GM12878 (cell line): ENCODE data around the gene DCK. TPM values are rescaled to one million over a fixed set of nuclear protein-coding genes. Genes with fewer than 3 reads are reported as not detected.

Experiments used
- ATAC-seq: fragments of 200-7000 bp; cut with Tn5 transposase; 3 replicates; pipeline ENCODE4 v1.9.1; 2020; ENCODE audit warnings: mild to moderate bottlenecking, moderate library complexity
- BruUV-seq: library from RNA; stranded (reverse); fragments of 400-500 nt; replicated peaks from 2 replicates; lab custom pipeline; 2021; lab: Mats Ljungman, UMichigan
- CTCF ChIA-PET: fragments of 300-600 bp; sonication (Branson Sonifier 250); formaldehyde crosslinking; extraction: SDS; loops from one replicate; lab custom pipeline; 2021; ENCODE audit warnings: inconsistent platforms; lab: Yijun Ruan, JAX
- POLR2A ChIA-PET: fragments of 350-600 bp; formaldehyde crosslinking; extraction: SDS; loops from one replicate; lab custom pipeline; 2021; ENCODE audit warnings: inconsistent platforms; lab: Charles Lee
- RAD21 ChIA-PET: fragments of 300-600 bp; sonication (Branson Sonifier 250); formaldehyde crosslinking; loops from one replicate; lab custom pipeline; 2023; ENCODE audit warnings: antibody characterized with exemption; ENCODE audit not compliant: unreplicated experiment; lab: Charles Lee
- SMC1A ChIA-PET: fragments of 300-600 bp; sonication (Branson Sonifier 250); formaldehyde crosslinking; loops from one replicate; lab custom pipeline; 2023; ENCODE audit not compliant: unreplicated experiment, uncharacterized antibody; lab: Charles Lee
- DNase-seq: peaks from one replicate; pipeline ENCODE4 v3.0.0-alpha.2; 2011; ENCODE audit warnings: low read depth, low spot score
- FAIRE-seq: peaks from 3 replicates; lab custom pipeline; 2011; peaks lifted over from hg19 to GRCh38; lab: Jason Lieb, UNC
- H2AFZ ChIP-seq: 2 replicates; pipeline ENCODE4 v1.6.0; 2011; ENCODE audit warnings: low read depth, low read length, control low read depth; ENCODE audit not compliant: control insufficient read depth
- H3K27ac ChIP-seq: 2 replicates; pipeline ENCODE4 v1.5.1; 2011; ENCODE audit warnings: control low read depth; ENCODE audit not compliant: control insufficient read depth, insufficient read depth
- H3K27me3 ChIP-seq, 2 experiments: replicated peaks in 1 of 2; 2 replicates each; pipeline versions ENCODE4 v1.6.0 to v1.6.1; 2011; ENCODE audit warnings: low read length in 1 of 2; ENCODE audit not compliant: control insufficient read depth in 2 of 2, insufficient read depth in 2 of 2
- H3K36me3 ChIP-seq, 2 experiments: 2 replicates each; pipeline ENCODE4 v1.5.1; 2011; ENCODE audit warnings: low read length in 1 of 2; ENCODE audit not compliant: control insufficient read depth in 2 of 2, insufficient read depth in 2 of 2
- H3K4me1 ChIP-seq: 2 replicates; pipeline ENCODE4 v1.6.1; 2011; ENCODE audit warnings: mild to moderate bottlenecking, low read length, moderate library complexity, mixed read lengths; ENCODE audit not compliant: control insufficient read depth, insufficient read depth
- H3K4me2 ChIP-seq: 2 replicates; pipeline ENCODE4 v1.6.0; 2011; ENCODE audit warnings: control low read depth; ENCODE audit not compliant: control insufficient read depth, insufficient read depth
- H3K4me3 ChIP-seq: fragments of 200-600 bp; sonication (generic); 2 replicates; pipeline ENCODE4 v1.5.1; 2016
- H3K79me2 ChIP-seq: 2 replicates; pipeline ENCODE4 v1.6.0; 2011; ENCODE audit warnings: low read length; ENCODE audit not compliant: control insufficient read depth, insufficient read depth
- H3K9ac ChIP-seq: 2 replicates; pipeline ENCODE4 v1.8.0; 2011; ENCODE audit warnings: low read length, control low read depth, mixed read lengths; ENCODE audit not compliant: control insufficient read depth, insufficient read depth
- H3K9me3 ChIP-seq: replicated peaks from 3 replicates; pipeline ENCODE4 v1.5.1; 2011; ENCODE audit warnings: mild to moderate bottlenecking, low read length; ENCODE audit not compliant: control insufficient read depth, insufficient read depth
- H4K20me1 ChIP-seq: 2 replicates; pipeline ENCODE4 v1.6.0; 2011; ENCODE audit not compliant: control insufficient read depth, insufficient read depth
- BCLAF1 ChIP-seq: fragments of 450-650 bp; IDR thresholded peaks from 2 replicates; pipeline ENCODE4 v1.6.1; 2017; ENCODE audit warnings: antibody characterized with exemption, mild to moderate bottlenecking, moderate library complexity
- CHD2 ChIP-seq: IDR thresholded peaks from 2 replicates; pipeline ENCODE4 v1.6.1; 2011; ENCODE audit warnings: low read depth, low read length, improper control_type of control experiment, borderline replicate concordance
- CTCF ChIP-seq, 3 experiments: IDR thresholded peaks in 2 of 3; conservative IDR thresholded peaks in 1 of 3; 2 replicates each; pipeline ENCODE4 v1.5.1; 2011; ENCODE audit warnings: low read depth in 3 of 3, low read length in 3 of 3, mild to moderate bottlenecking in 3 of 3, control low read depth in 2 of 3, moderate library complexity in 2 of 3, inconsistent platforms in 1 of 3, mixed read lengths in 1 of 3; ENCODE audit not compliant: control insufficient read depth in 2 of 3, insufficient read depth in 1 of 3; ENCODE audit errors: extremely low read depth in 1 of 3
- ESRRA ChIP-seq: IDR thresholded peaks from 2 replicates; pipeline ENCODE4 v1.6.1; 2012; ENCODE audit warnings: mild to moderate bottlenecking, low read length, improper control_type of control experiment
- IKZF1 ChIP-seq: fragments of 450-650 bp; conservative IDR thresholded peaks from 2 replicates; pipeline ENCODE4 v1.6.1; 2017; ENCODE audit warnings: antibody characterized with exemption, mild to moderate bottlenecking
- IKZF2 ChIP-seq, 2 experiments: fragments of 450-650 bp; IDR thresholded peaks; 2 replicates each; pipeline ENCODE4 v1.6.1; 2017; ENCODE audit warnings: mild to moderate bottlenecking in 2 of 2, moderate library complexity in 2 of 2
- NBN ChIP-seq: fragments of 450-650 bp; IDR thresholded peaks from 2 replicates; pipeline ENCODE4 v1.6.1; 2016
- RAD21 ChIP-seq: IDR thresholded peaks from 2 replicates; pipeline ENCODE4 v1.6.1; 2011; ENCODE audit warnings: mild to moderate bottlenecking, low read depth, low read length, moderate library complexity; ENCODE audit not compliant: insufficient read depth
- RELB ChIP-seq: fragments of 450-650 bp; IDR thresholded peaks from 2 replicates; pipeline ENCODE4 v1.6.1; 2017; ENCODE audit warnings: low read depth, mild to moderate bottlenecking, moderate library complexity
- RUNX3 ChIP-seq: IDR thresholded peaks from 2 replicates; pipeline ENCODE4 v1.6.1; 2012; ENCODE audit warnings: low read length, inconsistent platforms
- SUPT20H ChIP-seq: IDR thresholded peaks from 2 replicates; pipeline ENCODE4 v1.6.1; 2011; ENCODE audit warnings: low read depth, mild to moderate bottlenecking, low read length, moderate library complexity, borderline replicate concordance; ENCODE audit not compliant: control insufficient read depth
- TCF3 ChIP-seq: IDR thresholded peaks from 2 replicates; pipeline ENCODE4 v1.6.1; 2012; ENCODE audit warnings: low read depth, mild to moderate bottlenecking, low read length, borderline replicate concordance; ENCODE audit not compliant: insufficient read depth
- YY1 ChIP-seq: IDR thresholded peaks from 2 replicates; pipeline ENCODE4 v1.6.1; 2011; ENCODE audit warnings: low read depth, mild to moderate bottlenecking, low read length
- WGBS: methylation state at CpG from one replicate; pipeline ENCODE4 v1.1.6; 2016; ENCODE audit warnings: low lambda C conversion rate; ENCODE audit not compliant: insufficient replicate concordance, insufficient coverage; ENCODE audit errors: missing lambda C conversion rate; 5-methylcytosine and 5-hydroxymethylcytosine counted together
- in situ Hi-C: fragments of 300-500 bp; cut with MboI; formaldehyde crosslinking; loops from 9 replicates; pipeline ENCODE4 v1.14.3; 2018; ENCODE audit warnings: mixed read lengths
- intact Hi-C: fragments of 100-400 bp; cut with micrococcal nuclease; formaldehyde crosslinking; loops from one replicate; pipeline ENCODE4 v1.14.2; 2022; ENCODE audit not compliant: unreplicated experiment
- polyA plus RNA-seq, 11 experiments: library from polyadenylated mRNA; depleted of rRNA in 4 of 11; unstranded in 6 of 11; stranded (reverse) in 5 of 11; fragments of >200 nt; fragmentation: Nextera tagmentation in 4 of 11; fragmentation: Illumina TruSeq in 1 of 11; extraction: Ambion mirVana in 4 of 11; extraction: Trizol in 1 of 11; gene quantifications; 1 replicate in 1 of 11; 2 replicates in 10 of 11; pipeline versions ENCODE4 v1.2.1 to v1.2.3, GENCODE V29; 2011 to 2016; ENCODE audit warnings: inconsistent platforms in 2 of 11, missing spikeins in 2 of 11, low read depth in 1 of 11
- total RNA-seq, 4 experiments: library from RNA; depleted of rRNA in 3 of 4; stranded (reverse); fragments of >200 nt in 3 of 4; fragmentation: Illumina TruSeq in 1 of 4; extraction: Trizol in 1 of 4; gene quantifications; 2 replicates each; pipeline versions ENCODE4 v1.2.1 to v1.2.3, GENCODE V29; 2013 to 2021
- TF ChIP-seq, protein P1 (sequence below): fragments of 450-650 bp; IDR thresholded peaks from 2 replicates; pipeline ENCODE4 v1.6.1; 2016; ENCODE audit warnings: mild to moderate bottlenecking

DCK gene
- total and polyA plus RNA-seq, 10 of the 15 experiments (the other 5 are each of a cell fraction or from before 2014, with no cell fraction given) = 20.0 to 69.4 (median 26.2) TPM

DNA sequence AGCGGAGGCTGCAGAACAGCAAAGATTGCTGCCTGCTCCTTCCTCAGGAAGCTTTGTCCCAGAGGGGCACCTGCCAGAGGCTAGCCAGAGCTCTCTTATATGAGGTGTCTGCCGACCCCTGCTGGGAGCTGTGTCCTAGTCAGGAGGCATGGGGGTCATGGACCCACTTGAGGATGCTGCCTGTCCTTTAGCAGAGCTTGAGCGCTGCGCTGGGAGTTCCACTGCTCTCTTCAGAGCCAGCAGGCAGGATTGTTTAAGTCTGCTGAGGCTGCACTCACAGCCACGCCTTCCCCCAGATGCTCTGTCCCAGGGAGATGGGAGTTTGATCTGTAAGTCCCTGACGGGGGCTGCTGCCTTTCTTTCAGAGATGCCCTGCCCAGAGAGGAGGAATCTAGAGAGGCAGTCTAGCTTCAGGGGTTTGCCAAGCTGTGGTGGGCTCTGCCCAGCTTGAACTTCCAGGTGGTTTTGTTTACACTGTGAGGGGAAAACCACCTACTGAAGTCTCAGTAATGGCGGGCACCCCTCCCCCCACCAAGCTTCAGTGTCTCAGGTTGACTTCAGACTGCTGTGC lies 10.9 kb downstream of the DCK start:
- H3K36me3 ChIP-seq = peaks cover 0 to 3% of the 10 kb centered on the region in 2 experiments; a peak in 2 of 4 replicates
- peak overlapping the region; percentile 39; the same call in 1 of the 2 replicates for H2AFZ ChIP-seq
- WGBS = 20% methylated on average over 7 of the region's 7 CpGs
- no peaks in the 10 kb centered on the region for H4K20me1 ChIP-seq
- ChIA-PET CTCF (interaction anchor here (0.7 to 12.0 kb wide), 17 partner anchors 9 to 352 kb away, joined by 3 to 147 read pairs (median 4); partner anchors contain the start of genes DCK and MOB1B), SMC1A (interaction anchor here (0.6 to 10.2 kb wide), 13 partner anchors 10 to 352 kb away, joined by 3 to 169 read pairs (median 4); partner anchors contain the start of gene DCK), POLR2A (interaction anchor here (0.8 to 3.9 kb wide), 3 partner anchors 10 to 284 kb away, joined by 3 to 37 read pairs (median 3); partner anchors contain the start of gene DCK), RAD21 (interaction anchor here (0.7 to 9.6 kb wide), 13 partner anchors 9 to 316 kb away, joined by 3 to 127 read pairs (median 4); partner anchors contain the start of genes DCK, MOB1B and UTP3)
- H3K27ac ChIP-seq = peak overlapping the region; percentile 24; the same call in 1 of the 2 replicates
- H3K4me2 ChIP-seq = peak overlapping the region; percentile 36
- in situ Hi-C loops (no loop called here), intact Hi-C loops (loop anchor here (2.0 kb wide), 1 partner anchor 166 kb away; the partner anchor contains the start of gene GRSF1)
- H3K4me1 ChIP-seq = peaks cover 9% of the 10 kb centered on the region
- H3K9ac ChIP-seq = no peak overlapping the region
- H3K79me2 ChIP-seq = peaks cover 44% of the 10 kb centered on the region
- no peaks in the 10 kb centered on the region for H3K27me3 ChIP-seq
- H3K4me3 ChIP-seq = peak overlapping the region; percentile 45; the same call in 1 of the 2 replicates
- no TSS peak for BruUV-seq
- ATAC-seq (peak; percentile 74), DNase-seq (no peak), FAIRE-seq (no peak)
- H3K9me3 ChIP-seq = no peaks in the 10 kb centered on the region; the same call in 2 of the 3 replicates
- TF ChIP-seq RELB (peak; percentile 41; the same call in 1 of the 2 replicates), CTCF (IDR thresholded peaks at IDR 0.05 in 2 of 3, conservative IDR thresholded peaks at IDR 0.05 in 1 of 3; ENCODE audit: control insufficient read depth in 2 of 3, extremely low read depth in 1 of 3, insufficient read depth in 1 of 3, low read depth in 3 of 3, low read length in 3 of 3) (peak in 1 of 3 experiments; percentile 26; a peak in 1 of 6 replicates), BCLAF1 (no peak), IKZF1 (peak; percentile 57), TCF3 (0 out of 2 replicates have a peak, but pooled peaks have one; percentile 20), YY1 (peak; percentile 91), CHD2 (peak; percentile 36; the same call in 1 of the 2 replicates), SUPT20H (no peak), ESRRA (no peak), RAD21 (peak; percentile 47), NBN (0 out of 2 replicates have a peak, but pooled peaks have one; percentile 21), RUNX3 (peak; percentile 53), IKZF2 (IDR thresholded peaks at IDR 0.05) (peak; percentile 8 to 37; a peak in 1 of 4 replicates)
- TF ChIP-seq, protein P1, sequence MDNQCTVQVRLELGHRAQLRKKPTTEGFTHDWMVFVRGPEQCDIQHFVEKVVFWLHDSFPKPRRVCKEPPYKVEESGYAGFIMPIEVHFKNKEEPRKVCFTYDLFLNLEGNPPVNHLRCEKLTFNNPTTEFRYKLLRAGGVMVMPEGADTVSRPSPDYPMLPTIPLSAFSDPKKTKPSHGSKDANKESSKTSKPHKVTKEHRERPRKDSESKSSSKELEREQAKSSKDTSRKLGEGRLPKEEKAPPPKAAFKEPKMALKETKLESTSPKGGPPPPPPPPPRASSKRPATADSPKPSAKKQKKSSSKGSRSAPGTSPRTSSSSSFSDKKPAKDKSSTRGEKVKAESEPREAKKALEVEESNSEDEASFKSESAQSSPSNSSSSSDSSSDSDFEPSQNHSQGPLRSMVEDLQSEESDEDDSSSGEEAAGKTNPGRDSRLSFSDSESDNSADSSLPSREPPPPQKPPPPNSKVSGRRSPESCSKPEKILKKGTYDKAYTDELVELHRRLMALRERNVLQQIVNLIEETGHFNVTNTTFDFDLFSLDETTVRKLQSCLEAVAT = 0 out of 2 replicates have a peak, but pooled peaks have one; percentile 38
